NCI-H1436 (cell line): Measurements from ENCODE around the gene CHAF1A.

ENCODE experiments used
- DNase-seq: peaks from one replicate; lab custom pipeline; 2025; lab: John Stamatoyannopoulos, UW

The CHAF1A gene

DNA sequence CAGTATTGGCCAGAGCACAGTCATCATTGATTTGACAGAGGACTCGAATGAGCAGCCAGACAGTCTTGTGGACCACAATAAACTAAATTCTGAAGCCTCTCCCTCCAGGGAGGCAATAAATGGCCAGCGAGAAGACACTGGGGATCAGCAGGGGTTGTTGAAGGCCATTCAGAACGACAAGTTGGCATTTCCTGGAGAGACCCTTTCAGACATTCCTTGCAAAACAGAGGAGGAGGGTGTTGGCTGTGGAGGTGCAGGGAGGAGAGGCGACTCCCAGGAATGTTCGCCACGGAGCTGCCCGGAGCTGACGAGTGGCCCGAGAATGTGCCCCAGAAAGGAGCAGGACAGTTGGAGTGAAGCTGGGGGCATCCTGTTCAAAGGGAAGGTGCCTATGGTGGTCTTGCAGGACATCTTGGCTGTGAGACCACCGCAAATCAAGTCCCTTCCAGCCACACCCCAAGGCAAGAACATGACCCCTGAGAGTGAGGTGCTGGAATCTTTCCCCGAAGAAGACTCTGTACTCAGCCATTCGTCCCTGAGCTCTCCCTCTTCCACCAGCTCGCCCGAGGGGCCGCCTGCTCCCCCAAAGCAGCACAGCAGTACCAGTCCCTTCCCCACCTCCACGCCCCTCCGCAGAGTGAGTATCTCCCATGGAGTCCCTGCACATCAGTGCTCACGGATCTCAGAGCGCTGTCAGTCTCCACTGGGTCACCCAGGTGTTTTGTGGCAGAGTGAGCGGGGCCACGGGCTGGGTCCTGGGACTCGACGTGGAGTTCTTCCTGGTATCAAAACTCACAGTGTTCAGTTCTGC lies 6.9 kb downstream of the CHAF1A start:
- DNase-seq, result no peak

- no peak for DNase-seq
Observed at GRCh38 chr19:4413588-4413987, 11.1 kb downstream of the CHAF1A start.

- DNase-seq, result no peak
Observed at GRCh38 chr19:4414144-4414799, 11.8 kb downstream of the CHAF1A start.

DNA sequence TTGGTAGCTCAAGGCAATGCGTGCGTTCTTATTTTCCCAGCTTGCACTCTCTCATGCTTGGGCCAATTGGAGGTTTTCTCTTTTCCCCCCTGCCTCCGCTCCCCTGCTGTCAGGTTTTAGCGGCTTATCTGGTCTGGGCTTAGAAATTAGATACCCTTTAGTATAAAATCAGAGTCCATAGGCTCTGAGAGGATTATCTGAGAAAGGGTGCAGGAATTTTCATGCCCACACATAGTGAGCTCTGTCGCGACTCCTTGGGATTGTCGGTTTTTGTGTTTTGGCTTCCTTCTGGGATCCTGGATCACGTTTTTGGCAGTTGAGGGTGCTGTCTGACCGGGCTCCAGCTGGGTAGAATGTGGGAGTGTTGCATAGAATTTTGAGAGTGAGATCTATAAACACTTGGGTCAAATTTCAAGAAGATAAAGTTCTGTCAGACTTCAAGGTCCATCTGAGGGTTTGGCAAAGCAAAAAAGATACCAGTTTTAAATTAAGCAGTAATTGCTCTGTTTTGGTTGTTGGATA lies 12.4 kb downstream of the CHAF1A start:
- no peak for DNase-seq

- DNase-seq, result no peak
Observed at GRCh38 chr19:4415352-4415751, 12.9 kb downstream of the CHAF1A start.

DNA sequence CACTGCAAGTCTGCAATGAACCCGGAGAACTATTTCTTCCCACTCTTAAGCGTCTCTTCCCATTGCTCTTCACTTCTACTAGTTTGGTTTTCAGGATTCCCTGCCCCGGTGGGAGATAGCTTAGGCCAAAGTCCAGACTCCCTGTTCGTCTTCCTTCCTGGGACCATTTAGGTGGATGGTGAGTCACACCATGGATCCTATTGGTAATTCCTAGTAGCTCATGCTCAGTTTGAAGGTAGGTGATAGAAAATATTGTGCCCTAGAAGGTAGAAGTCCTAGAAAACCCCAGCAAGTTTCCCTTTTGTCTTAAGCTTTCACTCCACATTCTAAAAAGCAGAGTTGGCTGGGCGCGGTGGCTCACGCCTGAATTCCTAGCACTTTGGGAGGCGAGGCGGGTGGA lies 13.8 kb downstream of the CHAF1A start:
- DNase-seq, result no peak

GRCh38 chr19:4423416-4424126 lies 21.1 kb downstream of the CHAF1A start:
- no peak for DNase-seq

DNA sequence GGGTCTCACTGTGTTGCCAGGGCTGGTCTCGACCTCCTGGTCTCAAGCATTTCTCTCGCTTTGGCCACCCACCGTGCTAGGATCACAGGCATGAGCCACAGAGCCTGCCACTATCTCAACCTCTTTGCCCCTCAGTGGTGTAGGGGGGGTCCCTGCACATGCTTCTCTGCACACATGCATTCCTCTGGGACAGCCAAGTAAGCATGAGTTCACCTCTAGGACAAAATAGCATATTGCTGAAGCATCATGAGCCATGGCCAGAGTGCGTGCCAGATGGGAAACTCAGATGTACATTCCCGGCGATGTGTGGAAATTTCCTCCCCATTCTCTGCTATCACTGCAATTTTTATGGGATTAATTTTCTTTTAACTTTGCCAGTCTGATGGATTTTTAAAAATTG lies 23.1 kb downstream of the CHAF1A start:
- no peak for DNase-seq

DNA sequence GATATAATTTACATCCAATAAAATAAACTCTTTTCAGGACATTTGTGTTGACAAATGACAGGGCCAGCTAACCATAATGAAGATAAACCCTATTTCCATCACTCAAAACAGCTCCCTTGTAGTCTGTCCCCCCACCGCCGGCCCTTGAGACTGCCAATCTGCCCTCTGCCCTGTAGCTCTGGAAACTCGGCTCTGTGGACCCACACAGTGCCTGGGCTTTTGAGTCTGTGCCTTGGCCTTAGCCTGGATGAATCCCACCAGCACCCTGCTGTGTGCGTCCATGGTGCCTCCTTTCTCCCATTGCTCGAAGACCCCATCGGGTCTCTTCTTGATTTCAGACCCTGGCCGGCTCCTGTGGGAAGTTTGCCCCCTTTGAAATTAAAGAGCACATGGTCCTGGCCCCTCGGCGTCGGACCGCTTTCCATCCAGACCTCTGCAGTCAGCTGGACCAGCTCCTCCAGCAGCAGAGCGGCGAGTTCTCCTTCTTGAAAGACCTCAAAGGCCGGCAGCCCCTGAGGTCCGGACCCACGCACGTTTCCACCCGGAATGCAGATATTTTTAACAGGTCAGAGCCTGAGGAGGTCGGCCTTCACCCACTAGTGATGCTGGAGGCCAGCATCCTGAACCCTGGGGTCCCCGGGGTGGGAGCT lies 26.0 kb downstream of the CHAF1A start:
- no peak for DNase-seq

DNA sequence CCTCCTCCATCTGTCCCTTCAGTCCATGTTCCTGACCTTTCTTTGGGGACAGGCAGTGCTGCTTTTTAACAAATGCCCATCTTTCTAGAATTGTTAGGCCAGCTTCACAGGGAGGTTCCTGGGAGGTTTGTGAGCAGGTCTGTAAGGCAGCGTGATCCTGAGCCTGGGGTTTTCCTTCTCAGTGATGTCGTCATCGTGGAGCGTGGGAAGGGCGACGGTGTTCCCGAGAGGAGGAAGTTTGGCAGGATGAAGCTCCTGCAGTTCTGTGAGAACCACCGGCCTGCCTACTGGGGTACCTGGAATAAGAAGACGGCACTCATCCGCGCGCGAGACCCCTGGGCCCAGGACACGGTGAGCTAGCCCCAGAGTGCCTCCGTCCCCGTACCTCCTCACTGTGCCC lies 26.8 kb downstream of the CHAF1A start:
- no peak for DNase-seq

DNA sequence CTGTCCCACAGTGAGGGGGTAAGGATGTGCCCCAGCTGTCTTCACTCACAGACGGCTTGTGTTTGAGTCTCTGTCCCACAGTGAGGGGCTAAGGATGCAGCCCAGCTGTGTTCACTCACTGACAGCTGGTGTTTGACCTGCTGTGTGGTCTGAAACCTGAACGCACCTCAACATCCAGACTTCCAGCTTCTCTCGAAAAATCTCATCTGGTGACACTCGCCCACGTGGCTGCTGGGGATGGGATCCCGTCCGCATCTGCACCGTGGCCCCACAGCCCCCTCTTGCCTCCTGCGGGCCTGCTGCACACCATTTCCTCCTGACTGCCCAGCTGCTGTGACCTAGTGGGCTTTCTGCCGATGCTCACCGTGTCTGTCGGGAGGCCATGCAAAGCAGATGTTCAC lies 27.3 kb downstream of the CHAF1A start:
- DNase-seq, result no peak

DNA sequence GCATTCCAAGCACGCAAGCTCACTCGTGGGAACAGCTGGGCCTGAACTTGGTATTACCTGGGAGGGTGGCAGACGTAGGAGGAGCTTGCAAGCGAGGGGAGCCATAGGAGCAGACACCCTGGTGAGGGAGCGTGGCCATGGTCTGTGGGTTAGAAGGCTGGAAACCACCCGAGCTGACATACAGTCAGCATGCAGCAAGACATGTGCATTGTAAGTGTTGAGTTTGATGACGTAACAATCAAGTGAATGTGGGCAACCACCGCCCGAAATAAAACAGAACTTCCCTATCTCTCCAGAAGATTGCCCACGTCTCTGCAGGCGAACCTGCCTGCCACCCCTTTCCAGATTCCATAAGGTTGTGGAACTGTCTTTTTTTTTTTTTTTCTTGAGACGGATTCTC lies 28.3 kb downstream of the CHAF1A start:
- no peak for DNase-seq

- no peak for DNase-seq
Observed at GRCh38 chr19:4431296-4431695, 28.9 kb downstream of the CHAF1A start.

DNA sequence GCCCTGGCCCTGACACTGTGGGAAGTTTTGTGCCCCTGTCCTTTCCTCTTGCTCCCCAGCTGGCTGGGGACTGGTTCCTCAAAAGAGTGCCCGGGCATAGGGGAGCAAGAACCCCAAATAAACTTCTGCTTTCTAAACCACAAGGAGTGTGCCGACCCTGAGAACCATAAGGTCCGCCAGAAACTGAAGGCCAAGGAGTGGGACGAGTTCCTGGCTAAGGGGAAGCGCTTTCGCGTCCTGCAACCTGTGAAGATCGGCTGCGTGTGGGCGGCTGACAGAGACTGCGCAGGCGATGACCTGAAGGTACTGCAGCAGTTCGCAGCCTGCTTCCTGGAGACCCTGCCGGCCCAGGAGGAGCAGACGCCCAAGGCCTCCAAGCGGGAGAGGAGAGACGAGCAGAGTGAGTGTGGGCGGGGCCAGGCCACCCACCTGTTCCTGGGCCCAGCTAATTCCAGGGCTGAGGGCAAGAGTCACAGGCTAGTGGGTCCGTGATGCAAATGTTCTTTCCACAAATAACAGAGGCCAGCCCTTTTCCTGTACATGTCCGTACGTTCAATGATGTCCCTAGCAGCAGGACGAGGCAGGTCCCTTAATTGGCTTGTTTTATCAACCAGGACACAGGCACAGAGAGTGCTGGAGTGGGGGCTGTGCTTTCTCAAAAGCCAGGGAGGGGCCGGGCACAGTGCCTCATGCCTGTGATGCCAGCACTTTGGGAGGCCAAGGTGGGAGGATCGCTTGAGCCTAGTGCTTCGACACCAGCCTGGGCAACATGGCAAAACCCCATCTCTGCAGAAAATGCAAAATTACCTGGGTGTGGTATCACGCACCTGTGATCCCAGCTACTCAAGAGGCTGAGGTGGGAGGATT lies 29.6 kb downstream of the CHAF1A start:
- no peak for DNase-seq

DNA sequence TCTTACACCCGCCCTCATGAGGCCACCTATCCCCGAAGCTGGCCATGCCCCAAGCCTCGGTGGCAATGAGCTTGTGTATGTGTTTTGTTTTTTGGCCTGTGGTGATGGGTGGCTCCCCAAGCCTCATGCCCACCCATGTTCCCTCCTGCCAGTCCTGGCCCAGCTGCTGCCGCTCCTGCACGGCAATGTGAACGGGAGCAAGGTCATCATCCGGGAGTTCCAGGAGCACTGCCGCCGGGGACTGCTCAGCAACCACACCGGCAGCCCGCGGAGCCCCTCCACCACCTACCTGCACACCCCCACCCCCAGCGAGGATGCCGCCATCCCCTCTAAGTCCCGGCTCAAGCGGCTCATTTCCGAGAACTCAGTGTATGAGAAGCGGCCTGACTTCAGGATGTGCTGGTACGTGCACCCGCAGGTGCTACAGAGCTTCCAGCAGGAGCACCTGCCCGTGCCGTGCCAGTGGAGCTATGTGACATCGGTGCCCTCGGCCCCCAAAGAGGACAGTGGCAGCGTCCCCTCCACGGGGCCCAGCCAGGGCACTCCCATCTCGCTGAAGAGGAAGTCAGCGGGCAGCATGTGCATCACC lies 30.6 kb downstream of the CHAF1A start:
- no peak for DNase-seq

DNA sequence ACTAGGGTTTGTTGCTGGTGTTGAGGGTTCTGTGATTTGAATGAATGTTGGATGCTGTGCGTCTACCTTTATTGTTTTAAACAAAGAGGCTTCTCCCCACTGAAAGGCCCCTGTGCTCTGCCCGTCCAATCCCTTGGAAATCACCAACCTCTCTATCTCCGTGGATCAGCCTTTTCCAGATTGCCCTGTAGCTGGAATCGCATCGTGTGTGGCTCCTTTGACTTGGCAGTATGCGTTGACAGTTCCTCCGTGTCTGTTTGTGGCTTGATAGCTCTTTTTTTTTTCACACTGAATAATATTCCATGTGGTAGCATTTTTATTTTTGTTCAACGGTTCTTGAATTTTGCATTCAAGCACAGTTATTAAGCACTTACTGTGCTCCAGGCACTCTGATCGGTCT lies 32.0 kb downstream of the CHAF1A start:
- DNase-seq, result no peak

DNA sequence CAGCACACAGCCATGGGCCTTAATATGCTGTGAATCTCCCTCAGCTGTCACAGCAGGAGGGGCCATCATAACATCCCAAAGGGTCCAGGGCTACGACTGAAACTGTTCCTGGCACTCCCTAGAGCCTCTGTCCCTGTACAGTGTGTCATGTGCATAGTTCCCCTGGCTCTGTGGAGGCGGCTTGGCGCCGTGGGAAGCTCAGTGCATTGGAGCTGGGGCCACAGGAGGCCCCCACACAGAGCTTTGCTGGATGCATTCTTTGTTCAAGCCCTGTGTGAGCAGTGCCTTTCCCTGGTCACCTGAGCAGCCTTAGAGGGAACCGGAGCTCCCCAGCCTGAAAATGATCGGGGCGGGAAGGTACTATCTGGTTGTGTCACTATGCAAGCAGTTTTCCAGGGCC lies 33.8 kb downstream of the CHAF1A start:
- DNase-seq, result no peak

GRCh38 chr19:4437103-4437502 lies 34.7 kb downstream of the CHAF1A start:
- no peak for DNase-seq

- DNase-seq, result no peak
Observed at GRCh38 chr19:4439243-4439642, 36.8 kb downstream of the CHAF1A start.

DNA sequence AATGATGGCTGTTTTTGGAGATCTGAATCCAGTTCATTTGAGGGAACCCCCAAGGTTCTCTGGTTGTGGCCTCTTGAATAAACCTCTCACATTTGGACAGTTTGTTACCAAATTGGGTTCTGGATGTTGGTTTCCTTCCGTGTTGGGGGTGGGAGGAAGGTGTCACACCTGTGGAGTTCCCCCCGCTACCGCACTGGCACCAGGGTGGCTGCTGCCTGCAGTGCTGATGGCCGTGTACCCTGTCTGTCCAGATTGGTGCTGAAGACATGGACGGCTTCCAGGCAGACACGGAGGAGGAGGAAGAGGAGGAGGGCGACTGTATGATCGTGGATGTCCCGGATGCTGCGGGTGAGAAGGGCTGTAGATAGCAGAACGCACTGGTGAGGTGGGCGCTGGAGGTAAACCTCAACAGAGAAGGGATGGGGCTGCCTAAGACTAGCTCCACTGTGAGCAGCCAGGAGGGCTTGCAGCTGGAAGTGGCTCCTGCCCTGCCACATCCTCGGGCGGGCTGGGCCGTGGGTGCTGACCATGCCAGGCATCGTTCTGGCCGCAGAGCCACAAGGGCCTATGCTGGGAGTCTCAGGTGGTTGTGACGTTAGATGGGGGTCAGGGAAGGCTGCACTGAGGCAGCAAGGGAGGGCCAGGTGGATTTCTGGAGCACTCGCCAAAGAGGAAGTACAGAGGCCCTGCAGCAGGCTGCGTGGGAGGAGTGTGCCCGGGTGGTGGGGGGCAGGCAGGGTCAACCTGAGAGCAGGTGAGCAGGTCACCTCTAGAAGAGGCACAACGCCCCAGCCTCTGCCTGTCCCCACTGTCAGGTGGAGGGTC lies 39.8 kb downstream of the CHAF1A start:
- DNase-seq, result no peak
